HG02938 (cell line): ENCODE measurements around the gene MRC1.

Experiments
- ATAC-seq: cut with Tn5 transposase; IDR thresholded peaks from one replicate; pipeline ENCODE4 v1.9.1; 2021; ENCODE audit warnings: mild to moderate bottlenecking, moderate library complexity; ENCODE audit not compliant: unreplicated experiment

MRC1 gene

DNA sequence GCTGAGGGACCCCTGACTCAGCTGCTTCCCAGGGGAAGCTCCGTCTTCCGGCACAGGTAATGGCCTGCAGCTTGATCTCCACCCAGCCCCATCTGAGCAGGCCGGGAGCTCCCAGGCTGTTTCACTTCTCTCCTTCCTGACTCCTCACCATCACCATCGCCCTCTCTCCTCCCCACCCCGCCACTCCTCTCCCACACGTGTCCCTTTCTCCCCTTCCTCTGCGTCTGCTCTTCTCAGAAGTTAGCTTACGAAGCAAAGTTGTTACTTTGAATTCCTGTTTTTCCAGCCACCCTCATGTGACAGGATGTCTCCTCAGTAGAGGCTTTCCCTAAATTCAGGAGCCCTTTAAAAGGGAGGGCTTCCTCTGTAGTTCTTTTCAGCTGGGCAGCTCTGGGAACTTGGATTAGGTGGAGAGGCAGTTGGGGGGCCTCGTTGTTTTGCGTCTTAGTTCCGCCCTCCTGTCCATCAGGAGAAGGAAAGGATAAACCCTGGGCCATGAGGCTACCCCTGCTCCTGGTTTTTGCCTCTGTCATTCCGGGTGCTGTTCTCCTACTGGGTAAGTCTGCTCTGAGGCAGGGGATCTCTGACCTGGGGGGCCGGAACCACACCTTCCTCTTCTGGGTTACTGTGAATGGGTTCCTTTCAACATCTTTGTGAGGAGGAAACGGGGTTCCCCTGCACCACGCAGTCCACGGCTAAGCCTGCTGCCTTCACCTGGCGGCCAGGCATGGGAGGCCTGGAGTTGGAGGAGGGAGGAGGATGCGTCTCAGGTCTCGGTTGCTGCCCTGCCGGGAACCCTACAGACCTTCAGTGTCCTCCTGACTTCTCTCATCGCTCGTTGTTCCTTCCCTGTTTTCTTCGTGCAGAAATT, at the start of gene MRC1:
MRC1 (plus strand) TSS at position 378 of the 871 bp plus-strand sequence; CDS start at position 496, 118 bp downstream.
- no peak for ATAC-seq

DNA sequence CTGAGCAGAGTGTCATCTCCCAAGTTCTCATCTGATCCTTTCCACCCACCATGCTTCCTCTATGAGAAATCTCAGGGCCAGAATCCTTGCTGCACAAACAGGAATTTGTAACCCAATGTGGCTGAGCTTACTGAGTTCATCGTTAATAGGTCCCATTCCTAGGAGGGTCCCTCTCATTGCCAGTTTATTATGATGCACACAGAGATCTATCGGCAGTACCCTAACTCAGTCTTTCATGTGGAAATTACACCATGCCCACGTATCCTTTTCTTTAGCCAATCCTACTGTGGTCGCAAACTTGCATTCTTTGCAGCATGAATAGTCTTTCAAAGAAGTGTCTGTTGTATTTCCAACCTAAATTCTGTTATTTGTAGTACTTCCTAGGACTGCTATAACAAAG, 45.0 kb upstream of the MRC1 start:
- no peak for ATAC-seq

DNA sequence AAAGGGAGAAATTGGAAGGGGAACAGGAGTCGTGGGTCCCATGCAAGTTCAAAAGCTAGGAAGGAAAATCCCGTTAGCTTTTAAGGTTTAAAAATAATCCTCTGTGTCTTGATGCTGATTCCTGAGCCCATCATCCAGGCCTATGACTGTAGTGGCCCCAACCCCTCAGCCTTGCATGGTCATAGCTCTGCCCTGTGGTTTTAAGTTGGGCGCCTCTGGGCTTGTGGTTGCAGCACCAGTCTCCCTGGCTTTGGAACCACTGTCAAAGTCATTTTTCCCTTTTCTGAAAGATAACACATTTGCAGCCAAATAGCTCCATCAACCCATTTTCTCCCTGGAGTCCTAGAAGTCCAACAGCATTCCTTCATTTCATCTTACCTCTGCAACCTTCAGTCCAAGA, 43.5 kb upstream of the MRC1 start:
- no peak for ATAC-seq

DNA sequence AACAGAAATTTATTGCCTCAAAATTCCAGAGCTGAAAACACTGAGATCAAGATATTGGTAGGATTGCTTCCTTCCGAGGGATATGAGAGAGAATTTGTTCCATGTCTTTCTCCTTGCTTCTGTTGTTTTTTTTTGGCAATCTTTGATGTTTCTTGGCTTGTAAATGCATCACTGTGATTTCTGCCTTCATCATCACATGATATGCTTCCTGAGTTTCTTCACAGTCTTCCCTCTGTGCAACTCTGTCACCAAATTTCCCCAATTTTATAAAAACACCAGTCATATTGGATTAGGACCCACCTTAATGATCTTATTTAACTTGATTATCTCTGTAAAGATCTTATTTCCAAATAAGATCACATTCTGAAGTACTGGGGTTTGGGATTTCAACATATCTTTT, 42.4 kb upstream of the MRC1 start:
- no peak for ATAC-seq

DNA sequence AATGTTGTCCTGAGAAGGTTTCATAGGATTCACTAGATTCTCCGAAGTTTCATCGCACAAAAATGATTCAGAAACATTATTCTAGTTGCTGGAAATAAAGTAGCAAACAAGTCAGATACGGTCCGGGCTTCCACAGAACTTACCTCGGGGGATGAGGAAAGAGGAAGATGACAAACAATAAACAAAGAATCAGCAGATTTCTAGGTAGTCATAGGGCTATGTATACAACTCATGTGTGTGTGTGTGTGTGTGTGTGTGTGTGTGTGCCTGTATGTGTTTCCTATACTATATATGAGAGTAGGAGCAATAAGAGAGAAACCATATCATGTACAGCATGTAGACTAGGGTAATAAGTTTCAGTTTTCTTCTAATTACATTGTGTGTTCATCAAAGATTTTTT, 40.7 kb upstream of the MRC1 start:
- no peak for ATAC-seq

DNA sequence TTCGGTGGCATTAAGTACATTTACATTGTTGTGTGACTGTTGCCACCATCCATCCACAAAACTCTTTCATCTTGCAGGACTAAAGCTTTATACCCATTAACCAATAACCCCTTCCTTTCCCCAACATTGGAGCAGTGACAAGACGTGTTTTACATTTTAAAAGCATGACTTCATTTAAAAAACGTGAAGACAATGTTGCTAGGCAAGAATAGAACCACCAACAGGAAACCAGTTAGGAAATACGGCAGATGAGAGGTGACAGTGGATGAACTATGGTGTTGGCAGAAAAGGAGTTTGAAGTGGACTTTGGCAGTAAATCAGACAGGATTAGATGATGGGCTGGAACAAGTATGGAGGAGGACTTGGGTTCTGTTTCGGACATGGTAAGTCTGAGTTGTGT, 40.2 kb upstream of the MRC1 start:
- no peak for ATAC-seq

DNA sequence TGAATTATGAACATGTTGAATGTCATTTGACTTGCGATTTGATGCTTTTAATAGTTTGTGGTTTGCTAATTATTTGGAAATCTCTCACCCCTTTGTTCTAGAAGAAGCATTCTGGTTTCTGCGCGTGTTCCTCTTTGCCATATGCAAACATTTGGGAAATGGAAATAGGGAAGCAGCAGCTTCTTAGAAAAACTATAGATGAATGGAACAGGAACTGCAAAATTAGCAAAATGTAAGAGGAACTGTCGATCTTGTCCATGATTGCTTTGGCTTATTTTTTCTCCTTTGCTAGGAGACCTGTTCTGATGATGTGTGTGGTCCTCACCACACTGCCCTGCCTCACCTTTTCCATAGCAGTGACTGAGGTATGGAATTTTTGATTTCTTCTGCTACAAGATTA, 38.1 kb upstream of the MRC1 start:
- no peak for ATAC-seq

DNA sequence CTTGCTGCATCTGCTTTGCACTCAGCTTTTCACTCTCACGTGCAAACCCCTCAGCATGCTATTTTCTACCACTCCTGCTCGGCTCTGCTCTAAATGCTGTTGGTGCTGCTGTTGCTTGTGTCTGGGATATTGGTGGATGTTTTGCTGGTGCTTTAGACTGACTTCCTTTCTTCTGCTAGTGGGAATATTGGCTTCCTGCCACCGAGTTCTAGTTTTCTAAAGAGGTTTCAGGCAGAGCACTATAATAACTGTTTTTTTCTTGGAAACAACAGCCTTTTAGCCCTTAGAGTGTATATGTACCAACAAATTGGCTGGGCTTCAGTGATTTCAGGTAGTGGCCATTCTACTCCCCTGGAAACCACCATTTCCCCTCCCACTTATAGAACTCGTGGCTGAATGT, 29.4 kb upstream of the MRC1 start:
- no peak for ATAC-seq

DNA sequence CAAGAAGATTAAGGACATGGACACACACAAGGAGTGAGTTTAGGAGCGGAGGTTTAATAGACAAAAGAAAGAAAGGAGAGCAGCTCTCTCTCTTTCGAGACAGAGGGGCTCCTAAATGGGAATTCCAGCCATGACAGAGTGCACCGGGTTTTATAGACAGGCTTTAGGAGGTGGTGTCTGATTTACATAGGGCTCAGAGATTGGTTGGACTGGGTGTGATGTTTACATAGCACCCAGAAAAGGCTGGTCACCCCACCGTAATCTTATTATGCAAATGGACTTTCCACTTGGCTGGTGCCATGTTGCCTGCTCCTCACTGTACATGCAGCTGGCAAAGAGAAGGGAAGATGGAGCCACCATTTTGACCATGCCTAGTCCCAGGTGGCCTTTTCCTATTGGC, 28.4 kb upstream of the MRC1 start:
- no peak for ATAC-seq

DNA sequence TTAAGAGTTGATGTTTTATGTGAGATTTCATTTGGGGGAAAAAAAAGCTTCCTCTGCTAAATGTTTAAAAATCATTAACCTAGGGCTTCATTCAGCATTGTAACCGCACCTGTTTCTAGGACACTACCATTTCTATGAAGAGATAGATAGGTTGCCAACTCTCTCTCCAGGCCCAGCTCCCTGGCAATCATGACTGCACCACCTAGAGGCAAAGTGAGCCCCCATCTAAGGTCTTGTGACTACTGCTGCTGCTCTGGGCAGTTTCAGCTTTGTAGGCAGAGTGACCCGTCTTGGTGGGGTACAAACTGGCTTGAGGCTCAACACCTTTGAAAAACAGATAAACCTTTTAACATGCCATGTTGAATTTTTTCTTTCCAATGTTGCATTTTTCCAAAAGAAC, 27.3 kb upstream of the MRC1 start:
- ATAC-seq = no peak

DNA sequence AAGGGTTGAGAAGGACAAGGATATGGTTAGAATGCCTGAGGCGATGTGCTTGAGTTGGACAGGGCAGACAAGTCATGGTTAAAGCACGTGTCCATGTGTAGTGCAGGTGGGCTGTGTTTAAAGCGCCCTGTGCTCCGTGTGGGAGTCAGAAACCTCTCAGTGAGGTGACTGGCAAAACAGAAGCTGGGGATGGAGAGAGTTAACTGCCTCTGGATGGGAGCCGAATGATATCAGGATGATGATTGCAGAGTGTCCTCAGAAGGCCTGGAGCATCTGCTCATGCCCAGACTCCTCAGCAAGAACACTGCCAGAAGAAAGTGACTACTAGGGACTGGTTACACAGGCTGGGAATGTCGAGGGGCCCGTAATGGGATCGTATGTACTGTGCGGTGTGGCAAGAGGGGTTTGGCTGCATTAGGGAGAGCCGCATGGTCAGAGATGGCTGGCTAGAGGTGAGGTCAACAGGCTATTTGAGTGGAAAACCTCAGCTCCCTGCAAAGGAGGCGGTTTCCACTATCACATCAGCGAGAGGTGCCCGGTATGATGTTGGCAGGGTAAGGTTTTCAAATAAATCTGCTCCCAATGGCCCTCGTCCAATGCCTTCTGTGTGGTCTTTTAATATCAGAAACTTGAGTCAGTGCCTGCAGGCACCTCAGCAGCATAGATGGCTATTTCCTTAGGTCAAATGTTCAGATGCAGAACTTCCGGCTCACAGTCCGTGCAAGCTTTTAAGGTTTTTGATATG, 26.1 kb upstream of the MRC1 start:
- ATAC-seq = no peak

DNA sequence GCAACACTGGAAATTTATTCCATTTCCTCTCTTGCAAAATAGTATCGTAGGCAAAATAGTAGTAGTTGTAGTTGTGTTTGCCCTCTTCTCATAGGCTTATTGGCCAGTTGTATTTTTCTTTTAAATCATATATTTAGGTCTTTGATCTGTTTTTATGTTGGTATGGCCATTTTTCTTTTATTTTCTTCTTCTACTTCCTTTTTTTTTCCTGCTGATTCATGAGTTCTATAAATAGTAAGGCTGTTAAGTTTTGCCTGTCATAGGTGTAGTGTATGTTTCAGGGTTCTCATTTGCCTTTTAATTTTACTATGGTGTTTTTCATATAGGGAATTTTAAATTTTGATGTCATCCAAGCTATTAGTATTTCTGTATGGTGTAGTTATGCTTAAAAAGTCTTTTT, 25.4 kb upstream of the MRC1 start:
- ATAC-seq = no peak

DNA sequence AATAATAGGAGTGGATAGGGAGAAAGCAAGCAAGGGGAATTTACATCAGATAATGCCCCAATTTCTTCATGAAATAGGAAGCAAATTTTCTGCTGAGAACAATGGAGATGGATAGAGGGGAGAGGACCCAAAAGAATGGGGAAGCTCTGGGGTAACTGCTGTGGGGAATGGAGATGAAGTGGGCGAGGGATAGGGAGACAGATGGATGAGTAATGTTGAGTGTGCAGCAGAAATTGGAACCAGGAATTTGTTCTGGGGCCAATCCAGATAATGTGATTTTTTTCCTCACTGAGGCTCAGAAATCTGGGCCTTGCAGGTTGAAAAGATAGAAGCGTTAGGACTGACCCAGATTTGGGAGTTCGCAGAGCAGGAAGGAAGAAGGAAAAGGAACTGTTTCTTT, 24.5 kb upstream of the MRC1 start:
- no peak for ATAC-seq

DNA sequence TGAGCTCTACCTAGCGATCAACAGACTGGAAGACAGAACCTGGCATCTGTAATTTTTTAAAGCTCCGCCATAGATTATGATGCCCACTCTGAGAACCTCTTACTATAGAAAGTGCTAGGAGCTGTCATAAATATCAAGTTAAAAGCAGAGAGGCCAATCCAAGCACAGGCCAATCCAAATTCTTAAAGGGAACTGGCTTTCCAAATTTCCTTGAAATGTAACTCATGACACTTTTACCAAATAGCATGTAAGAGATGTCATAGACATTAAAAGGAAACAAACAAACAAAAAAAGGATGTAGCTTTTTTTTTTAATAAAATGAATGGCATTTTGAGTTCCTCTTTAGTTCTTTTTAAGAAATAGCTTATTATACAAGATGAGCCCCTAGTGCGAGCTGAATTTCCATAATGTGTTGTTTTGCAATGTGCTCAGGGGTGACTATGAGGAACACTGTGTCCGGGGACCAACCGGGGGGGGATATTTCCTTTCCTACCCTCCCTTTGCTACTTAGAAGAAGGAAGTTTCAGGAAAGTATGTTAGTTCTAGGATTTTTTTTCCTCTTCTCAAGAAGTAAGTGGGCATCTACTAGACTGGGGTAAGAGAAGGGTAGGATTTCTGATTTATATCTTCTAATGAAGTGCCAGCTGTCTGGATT, 23.7 kb upstream of the MRC1 start:
- ATAC-seq = no peak

DNA sequence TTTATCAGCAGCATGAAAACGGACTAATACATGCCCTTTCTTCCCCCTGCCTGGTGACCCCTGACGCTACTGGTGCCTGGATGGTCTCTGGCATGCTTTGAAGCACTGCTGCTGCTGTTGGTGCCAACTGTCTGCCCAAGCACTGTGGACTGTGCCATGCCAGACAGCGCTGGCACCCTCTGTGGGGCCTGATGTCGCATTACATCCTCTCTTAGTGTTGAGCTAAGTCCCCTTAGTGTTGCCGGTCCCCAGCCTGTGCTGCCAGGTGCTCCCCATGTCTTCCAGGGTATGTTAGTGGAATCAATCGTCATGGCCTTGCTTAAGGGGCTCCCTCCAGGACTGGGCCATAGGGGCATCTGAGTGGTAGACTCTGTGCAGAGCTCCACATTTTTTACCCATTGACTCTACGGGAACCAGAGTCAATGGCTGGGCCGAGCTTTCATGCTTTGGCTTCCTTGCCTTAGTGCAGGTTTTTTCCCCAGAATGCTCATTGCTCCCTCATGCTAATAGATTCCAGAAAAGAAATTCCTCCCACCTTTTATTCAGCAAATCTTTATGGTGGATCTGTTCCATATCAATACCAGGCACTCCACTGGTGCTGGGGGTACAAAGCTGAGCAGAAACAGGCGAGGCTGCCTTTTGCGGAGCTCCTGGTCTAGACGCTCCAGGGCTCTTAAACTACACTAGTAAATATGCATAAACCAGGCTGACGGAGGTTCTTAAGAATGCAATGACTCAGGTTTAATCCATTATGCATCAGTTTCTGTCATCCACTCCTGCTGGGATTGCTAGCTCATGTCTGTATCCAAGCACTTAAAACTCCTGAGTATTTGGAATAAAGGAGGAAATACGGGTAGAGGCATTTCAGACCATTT, 21.8 kb upstream of the MRC1 start:
- no peak for ATAC-seq

DNA sequence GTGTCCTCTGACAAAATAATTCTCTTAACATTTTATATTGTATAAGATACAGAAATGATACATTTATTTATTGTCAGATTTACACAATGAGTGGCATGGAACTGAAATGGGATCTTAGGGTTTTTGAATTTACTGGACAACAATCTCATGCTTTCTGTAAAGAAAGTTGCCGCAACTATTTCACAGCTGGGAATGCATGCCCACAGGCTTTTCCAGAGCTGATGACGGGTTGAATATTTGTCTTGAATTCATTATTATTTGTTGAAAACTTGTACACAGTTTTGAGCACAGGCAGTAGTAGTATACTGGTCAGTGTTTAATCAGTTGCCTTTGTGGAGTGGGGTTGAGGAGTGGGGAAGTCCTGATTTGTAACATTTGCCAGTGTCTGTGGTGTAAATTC, 20.5 kb upstream of the MRC1 start:
- no peak for ATAC-seq

DNA sequence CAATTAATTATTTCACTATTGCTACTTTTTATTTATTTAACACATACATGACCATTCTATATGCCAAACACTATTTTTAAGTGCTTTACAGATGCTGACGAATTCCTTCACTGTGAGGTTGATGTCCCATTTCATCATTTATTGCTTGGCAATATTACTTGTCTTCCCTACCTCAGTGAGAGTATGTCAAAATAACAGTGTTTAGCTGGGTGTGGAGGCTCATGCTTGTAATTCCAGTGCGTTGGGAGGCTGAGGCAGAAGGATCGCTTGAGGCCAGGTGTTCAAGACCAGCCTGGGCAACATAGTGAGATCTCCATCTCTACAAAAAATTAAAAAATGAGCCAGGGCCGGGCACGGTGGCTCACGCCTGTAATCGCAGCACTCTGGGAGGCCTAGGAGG, 19.8 kb upstream of the MRC1 start:
- ATAC-seq = no peak

DNA sequence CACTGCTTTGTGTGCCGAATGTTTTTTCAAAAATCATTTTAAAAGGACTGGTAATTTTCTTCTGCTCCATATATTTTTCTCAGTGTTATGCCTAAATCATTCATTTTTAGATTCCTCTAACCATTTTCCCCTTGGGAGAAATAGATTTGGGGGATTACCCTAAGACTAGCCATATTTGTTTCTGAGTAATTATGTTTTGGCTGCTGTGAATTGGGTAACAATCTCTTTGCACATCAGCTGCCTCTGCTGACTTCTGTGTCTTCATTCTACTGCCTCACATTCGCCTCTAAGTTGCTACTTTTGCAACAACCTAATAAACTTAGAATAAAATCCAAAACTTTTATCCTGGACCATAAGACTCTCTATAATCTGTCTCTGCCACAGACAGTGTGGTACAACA, 18.5 kb upstream of the MRC1 start:
- no peak for ATAC-seq

DNA sequence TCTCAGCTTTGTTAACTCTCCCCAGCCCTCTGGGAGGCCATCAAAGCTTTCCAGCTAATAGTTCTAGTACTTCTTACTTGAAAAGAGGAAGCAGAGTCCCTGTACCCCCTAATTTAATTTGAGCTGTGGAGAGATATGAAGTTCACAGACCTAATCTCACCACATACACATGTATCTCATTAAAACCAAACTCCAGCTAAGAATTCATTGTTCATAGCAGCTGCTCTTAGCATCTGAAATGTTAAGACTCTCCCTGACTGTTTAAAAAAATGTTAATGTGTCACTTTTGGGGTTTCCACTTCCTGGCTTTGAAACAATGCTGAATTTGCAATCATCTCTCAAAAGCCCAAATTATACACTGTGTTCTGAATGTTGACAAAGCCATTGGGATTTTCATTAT, 16.2 kb upstream of the MRC1 start:
- no peak for ATAC-seq

DNA sequence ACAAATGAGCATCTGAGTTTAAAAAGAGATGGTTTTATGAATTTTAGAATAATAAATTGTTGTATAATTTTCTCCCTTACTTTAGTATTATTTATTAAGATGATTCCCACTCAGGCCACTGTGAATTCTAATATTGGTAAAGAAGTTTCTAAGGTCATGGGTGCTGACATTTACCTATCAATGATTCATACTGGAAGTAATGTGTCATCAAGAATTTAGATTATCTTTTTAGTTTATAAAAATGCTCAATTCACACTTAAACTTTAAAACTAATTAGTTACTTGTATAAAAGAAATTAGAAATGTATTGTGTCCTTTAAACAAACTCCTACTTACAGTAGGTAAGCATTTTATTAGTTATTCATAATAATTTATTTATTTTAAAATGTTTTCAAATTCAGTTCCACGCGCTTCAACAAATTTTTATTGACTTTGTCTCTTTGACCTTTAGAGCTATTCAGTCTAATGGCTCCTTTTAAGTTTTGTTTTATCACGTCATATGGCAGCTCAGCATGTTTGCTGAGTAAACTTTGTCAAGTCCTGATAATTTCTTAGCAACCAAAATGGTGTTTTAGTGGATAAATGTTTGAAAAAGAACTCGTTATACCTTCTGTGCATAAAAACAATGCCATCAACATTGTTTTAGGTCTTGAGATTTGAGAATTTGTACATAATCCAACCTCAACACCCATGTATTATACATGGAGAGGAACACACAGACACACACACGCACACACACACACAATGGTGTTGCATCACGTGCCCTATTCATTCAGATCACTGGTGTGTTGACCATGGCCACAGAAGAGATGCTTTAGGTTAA, 15.1 kb upstream of the MRC1 start:
- no peak for ATAC-seq
